ENCODE data around the gene SMIM32. TPM values are rescaled to one million over a fixed set of nuclear protein-coding genes. Genes with fewer than 3 reads are reported as not detected.

Gene SMIM32
- total and polyA plus RNA-seq, 2 experiments from 2014 or later = 0.27 to 0.56 TPM

- DNase-seq (ENCODE audit: low spot score) = no peak
- no peak for ATAC-seq
- Histone ChIP-seq H3K4me3 (no peak overlapping the region), H3K36me3 (ENCODE audit: insufficient read depth) (no peaks in the 10 kb centered on the region), H3K27me3 (ENCODE audit: insufficient read depth) (no peaks in the 10 kb centered on the region), H2AFZ (no peak overlapping the region), H4K20me1 (replicated peaks; ENCODE audit: insufficient read depth) (no peaks in the 10 kb centered on the region), H3K4me2 (no peak overlapping the region), H3K27ac (ENCODE audit: low read depth) (no peak overlapping the region), H3F3A (replicated peaks; ENCODE audit: low read depth) (no peaks in the 10 kb centered on the region), H3K4me1 (ENCODE audit: insufficient read depth) (0 out of 2 replicates have a peak, but pooled peaks cover 5% of the 10 kb centered on the region), H3K79me2 (replicated peaks; ENCODE audit: insufficient read depth) (no peaks in the 10 kb centered on the region), H3K9me2 (ENCODE audit: insufficient read depth) (no peaks in the 10 kb centered on the region)
- no peak overlapping the region for H3K4me3 Mint-ChIP-seq
- H3K27ac Mint-ChIP-seq = no peak overlapping the region
- peaks cover 23% of the 10 kb centered on the region for H3K9me3 Mint-ChIP-seq
- peaks cover 12% of the 10 kb centered on the region; the same call in 2 of the 3 replicates for H3K36me3 Mint-ChIP-seq (ENCODE audit: low read depth)
- peaks cover 16% of the 10 kb centered on the region for H3K4me1 Mint-ChIP-seq
- peaks cover 3% of the 10 kb centered on the region for H3K27me3 Mint-ChIP-seq (ENCODE audit: insufficient read depth, low read depth, poor library complexity)
- TF ChIP-seq JUNB (IDR thresholded peaks at IDR 0.05; ENCODE audit: unreplicated experiment) (no peak), EZH2 (IDR thresholded peaks at IDR 0.05; ENCODE audit: low read depth, unreplicated experiment) (no peak), EZH2phosphoT487 (IDR thresholded peaks at IDR 0.05; ENCODE audit: unreplicated experiment) (no peak), ZNF331 (CRISPR knock-in tag; IDR thresholded peaks at IDR 0.05; ENCODE audit: low read depth) (no peak), CTCF (conservative IDR thresholded peaks at IDR 0.05; ENCODE audit: low read depth in 2 of 2) (no peak), STAT1 (IDR thresholded peaks at IDR 0.05; ENCODE audit: unreplicated experiment) (no peak), REST (IDR thresholded peaks at IDR 0.05; ENCODE audit: unreplicated experiment) (no peak), ZNF462 (CRISPR knock-in tag; IDR thresholded peaks at IDR 0.05) (no peak), ZNF114 (CRISPR knock-in tag; IDR thresholded peaks at IDR 0.05) (no peak), CREB1 (CRISPR knock-in tag; IDR thresholded peaks at IDR 0.05; ENCODE audit: low read depth) (no peak), ETS1 (IDR thresholded peaks at IDR 0.05) (no peak), POLR2AphosphoS5 (IDR thresholded peaks at IDR 0.05; ENCODE audit: low read depth) (no peak), NANOG (IDR thresholded peaks at IDR 0.05; ENCODE audit: borderline replicate concordance) (no peak)
Observed at GRCh38 chr5:136222580-136223235, 29.7 kb upstream of the SMIM32 start.

Measured in GM23338 (cell line).